Measurements from ENCODE around the gene ODC1.

The ODC1 gene

GRCh38 chr2:10449486-10449831 is 1.3 kb upstream of the ODC1 start:
- Histone ChIP-seq H3K27me3 (ENCODE audit: low read length) (no peaks in the 10 kb centered on the region), H2AFZ (ENCODE audit: low read depth, low read length, severe bottlenecking) (no peak overlapping the region), H3K9me2 (replicated peaks; ENCODE audit: insufficient read depth, low read length) (no peaks in the 10 kb centered on the region), H3K4me2 (ENCODE audit: low read depth, low read length, poor library complexity, severe bottlenecking) (peak overlapping the region; percentile 93), H3K27ac (ENCODE audit: low read depth, low read length) (no peak overlapping the region), H3K36me3 (ENCODE audit: low read length) (peaks cover 13% of the 10 kb centered on the region), H3K79me2 (ENCODE audit: insufficient read depth, low read length) (peaks cover 33% of the 10 kb centered on the region), H4K20me1 (ENCODE audit: low read depth, low read length) (peaks cover 17% of the 10 kb centered on the region), H3F3A (ENCODE audit: insufficient read depth) (peaks cover 23% of the 10 kb centered on the region; the same call in 1 of the 2 replicates), H3K9me3 (ENCODE audit: insufficient read depth, low read length) (no peaks in the 10 kb centered on the region), H3K9ac (ENCODE audit: low read length) (peak overlapping the region; percentile 86), H3K4me3 (ENCODE audit: insufficient read depth, low read length, poor library complexity, severe bottlenecking) (peak overlapping the region; percentile 60)
- no peak for TF ChIP-seq EZH2phosphoT487 (conservative IDR thresholded peaks at IDR 0.05; ENCODE audit: low read length)
- TF ChIP-seq, protein P1, sequence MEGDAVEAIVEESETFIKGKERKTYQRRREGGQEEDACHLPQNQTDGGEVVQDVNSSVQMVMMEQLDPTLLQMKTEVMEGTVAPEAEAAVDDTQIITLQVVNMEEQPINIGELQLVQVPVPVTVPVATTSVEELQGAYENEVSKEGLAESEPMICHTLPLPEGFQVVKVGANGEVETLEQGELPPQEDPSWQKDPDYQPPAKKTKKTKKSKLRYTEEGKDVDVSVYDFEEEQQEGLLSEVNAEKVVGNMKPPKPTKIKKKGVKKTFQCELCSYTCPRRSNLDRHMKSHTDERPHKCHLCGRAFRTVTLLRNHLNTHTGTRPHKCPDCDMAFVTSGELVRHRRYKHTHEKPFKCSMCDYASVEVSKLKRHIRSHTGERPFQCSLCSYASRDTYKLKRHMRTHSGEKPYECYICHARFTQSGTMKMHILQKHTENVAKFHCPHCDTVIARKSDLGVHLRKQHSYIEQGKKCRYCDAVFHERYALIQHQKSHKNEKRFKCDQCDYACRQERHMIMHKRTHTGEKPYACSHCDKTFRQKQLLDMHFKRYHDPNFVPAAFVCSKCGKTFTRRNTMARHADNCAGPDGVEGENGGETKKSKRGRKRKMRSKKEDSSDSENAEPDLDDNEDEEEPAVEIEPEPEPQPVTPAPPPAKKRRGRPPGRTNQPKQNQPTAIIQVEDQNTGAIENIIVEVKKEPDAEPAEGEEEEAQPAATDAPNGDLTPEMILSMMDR (IDR thresholded peaks at IDR 0.05; ENCODE audit: insufficient read depth, low read length, poor library complexity, severe bottlenecking) = no peak

DNA sequence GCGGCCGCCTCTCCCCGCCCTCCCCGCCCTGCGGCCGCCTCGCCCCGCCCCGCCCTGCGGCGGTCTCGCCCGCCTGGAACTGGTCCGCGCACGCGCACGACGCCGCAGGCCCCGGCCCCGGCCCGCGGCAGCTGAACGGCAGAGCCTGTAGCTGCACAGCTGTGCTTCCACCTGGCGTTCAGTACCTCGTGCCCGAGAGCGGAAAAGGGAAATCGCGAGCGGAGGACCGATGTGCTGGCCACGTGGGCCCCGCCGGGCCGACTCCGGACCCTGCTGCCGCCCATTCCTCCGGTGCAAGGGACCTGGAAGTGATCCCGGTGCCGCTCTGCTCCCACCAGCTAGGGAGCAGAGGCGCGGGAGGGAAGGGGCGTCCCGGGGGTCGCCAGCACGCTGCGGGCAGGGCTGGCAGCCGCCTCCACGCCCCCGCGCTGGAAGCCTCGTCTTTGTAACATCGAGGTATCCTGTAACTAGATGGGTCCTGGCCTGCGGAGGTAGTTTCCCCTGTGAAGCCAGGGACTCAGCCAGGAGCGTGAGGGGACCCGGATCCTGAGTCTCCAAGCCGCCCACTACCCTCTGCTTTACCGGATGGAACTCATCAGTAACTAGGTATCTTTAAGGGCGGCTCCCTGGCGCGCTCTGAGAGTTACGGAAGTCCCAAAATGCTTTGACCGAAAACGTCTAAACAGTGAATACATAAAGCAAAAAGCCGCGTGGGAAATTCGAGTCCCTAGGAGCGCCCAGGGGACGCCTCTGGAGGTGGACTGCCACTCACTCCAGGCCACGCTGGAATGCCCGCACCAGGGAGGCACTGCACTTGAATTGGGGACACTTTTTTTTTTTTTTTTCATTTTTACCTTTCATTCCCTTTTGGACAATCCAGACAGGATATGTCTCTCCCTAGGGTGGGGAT is 704 bp upstream of the ODC1 start:
- H2AFZ ChIP-seq (ENCODE audit: low read depth, low read length, severe bottlenecking) = peak overlapping the region; percentile 85

DNA sequence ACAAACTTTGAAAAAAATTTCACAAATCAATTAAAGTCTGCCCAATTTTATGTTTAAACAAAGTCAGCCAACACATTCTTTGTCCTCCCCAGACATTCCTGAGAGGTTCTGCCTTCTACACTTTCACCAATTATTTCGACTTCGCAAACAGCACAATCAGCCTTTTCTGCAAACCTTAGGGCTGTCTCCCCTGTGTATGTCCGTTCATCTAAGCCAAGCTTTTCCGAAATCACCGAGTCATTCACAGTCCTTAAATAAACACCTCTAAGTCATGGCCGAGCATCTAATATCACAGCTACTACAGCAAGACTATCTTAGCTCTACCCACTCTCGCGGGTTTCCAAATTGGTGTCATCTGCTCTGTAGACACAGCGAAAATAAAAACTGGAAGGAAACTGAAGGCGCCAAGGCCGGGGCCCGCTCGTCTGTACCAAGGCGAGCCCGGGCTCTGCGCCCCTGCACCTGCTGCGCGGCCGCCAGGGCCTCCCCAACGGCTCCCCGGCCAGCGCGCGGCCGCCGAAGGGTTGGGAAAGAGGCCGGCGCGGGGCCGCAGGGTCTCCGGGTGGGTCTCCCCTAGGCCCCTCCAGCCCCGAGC is 730 bp downstream of the ODC1 start:
- Histone ChIP-seq H2AFZ (ENCODE audit: low read depth, low read length, severe bottlenecking) (no peak overlapping the region), H4K20me1 (ENCODE audit: low read depth, low read length) (peaks cover 34% of the 10 kb centered on the region), H3K9me3 (ENCODE audit: insufficient read depth, low read length) (no peaks in the 10 kb centered on the region), H3K27me3 (ENCODE audit: low read length) (no peaks in the 10 kb centered on the region), H3K27ac (ENCODE audit: low read depth, low read length) (peak overlapping the region; percentile 86), H3K79me2 (ENCODE audit: insufficient read depth, low read length) (peaks cover 41% of the 10 kb centered on the region), H3K9ac (ENCODE audit: low read length) (peak overlapping the region; percentile 81), H3K36me3 (ENCODE audit: low read length) (peaks cover 31% of the 10 kb centered on the region), H3K9me2 (replicated peaks; ENCODE audit: insufficient read depth, low read length) (no peaks in the 10 kb centered on the region), H3K4me3 (ENCODE audit: insufficient read depth, low read length, poor library complexity, severe bottlenecking) (peak overlapping the region; percentile 82), H3F3A (ENCODE audit: insufficient read depth) (peaks cover 38% of the 10 kb centered on the region), H3K4me2 (ENCODE audit: low read depth, low read length, poor library complexity, severe bottlenecking) (peak overlapping the region; percentile 97)
- TF ChIP-seq EZH2phosphoT487 (conservative IDR thresholded peaks at IDR 0.05; ENCODE audit: low read length) = no peak
- TF ChIP-seq, protein P1 (IDR thresholded peaks at IDR 0.05; ENCODE audit: insufficient read depth, low read length, poor library complexity, severe bottlenecking) = no peak

More for the DNA sequence above, 704 bp upstream of the ODC1 start:
- H3K4me2 ChIP-seq (ENCODE audit: low read depth, low read length, poor library complexity, severe bottlenecking) = peak overlapping the region; percentile 93
- peaks cover 23% of the 10 kb centered on the region for H4K20me1 ChIP-seq (ENCODE audit: low read depth, low read length)
- H3K79me2 ChIP-seq (ENCODE audit: insufficient read depth, low read length) = peaks cover 40% of the 10 kb centered on the region
- H3K27me3 ChIP-seq (ENCODE audit: low read length) = no peaks in the 10 kb centered on the region
- H3F3A ChIP-seq (ENCODE audit: insufficient read depth) = peaks cover 28% of the 10 kb centered on the region
- peak overlapping the region; percentile 68 for H3K27ac ChIP-seq (ENCODE audit: low read depth, low read length)
- H3K36me3 ChIP-seq (ENCODE audit: low read length) = peaks cover 19% of the 10 kb centered on the region
- no peak for TF ChIP-seq EZH2phosphoT487 (conservative IDR thresholded peaks at IDR 0.05; ENCODE audit: low read length)
- TF ChIP-seq, protein P1 (IDR thresholded peaks at IDR 0.05; ENCODE audit: insufficient read depth, low read length, poor library complexity, severe bottlenecking) = no peak
- no peaks in the 10 kb centered on the region for H3K9me2 ChIP-seq (replicated peaks; ENCODE audit: insufficient read depth, low read length)
- H3K4me3 ChIP-seq (ENCODE audit: insufficient read depth, low read length, poor library complexity, severe bottlenecking) = peak overlapping the region; percentile 60
- H3K9ac ChIP-seq (ENCODE audit: low read length) = peak overlapping the region; percentile 86
- H3K9me3 ChIP-seq (ENCODE audit: insufficient read depth, low read length) = no peaks in the 10 kb centered on the region

All from SU-DHL-6 (cell line).